ENCODE measurements around the gene TNF. TPM values are rescaled to one million over a fixed set of nuclear protein-coding genes. Genes with fewer than 3 reads are reported as not detected.
A peak's percentile ranks its signal among the peaks of the same experiment; 100 is the strongest.

The TNF gene
- total and polyA plus RNA-seq, 4 experiments from 2014 or later, result 3.9 to 28.2 (median 17.5) TPM

DNA sequence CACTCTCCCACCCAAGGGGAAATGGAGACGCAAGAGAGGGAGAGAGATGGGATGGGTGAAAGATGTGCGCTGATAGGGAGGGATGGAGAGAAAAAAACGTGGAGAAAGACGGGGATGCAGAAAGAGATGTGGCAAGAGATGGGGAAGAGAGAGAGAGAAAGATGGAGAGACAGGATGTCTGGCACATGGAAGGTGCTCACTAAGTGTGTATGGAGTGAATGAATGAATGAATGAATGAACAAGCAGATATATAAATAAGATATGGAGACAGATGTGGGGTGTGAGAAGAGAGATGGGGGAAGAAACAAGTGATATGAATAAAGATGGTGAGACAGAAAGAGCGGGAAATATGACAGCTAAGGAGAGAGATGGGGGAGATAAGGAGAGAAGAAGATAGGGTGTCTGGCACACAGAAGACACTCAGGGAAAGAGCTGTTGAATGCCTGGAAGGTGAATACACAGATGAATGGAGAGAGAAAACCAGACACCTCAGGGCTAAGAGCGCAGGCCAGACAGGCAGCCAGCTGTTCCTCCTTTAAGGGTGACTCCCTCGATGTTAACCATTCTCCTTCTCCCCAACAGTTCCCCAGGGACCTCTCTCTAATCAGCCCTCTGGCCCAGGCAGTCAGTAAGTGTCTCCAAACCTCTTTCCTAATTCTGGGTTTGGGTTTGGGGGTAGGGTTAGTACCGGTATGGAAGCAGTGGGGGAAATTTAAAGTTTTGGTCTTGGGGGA lies 754 bp downstream of the TNF start:
- Histone ChIP-seq H3K4me1 (ENCODE audit: insufficient read depth, low read length) (peaks cover 75% of the 10 kb centered on the region), H3K9me3 (ENCODE audit: control insufficient read depth in 1 of 2, low read length in 2 of 2) (no peaks in the 10 kb centered on the region), H3K27ac (ENCODE audit: low read depth, low read length) (peak overlapping the region; percentile 83), H3K4me3 (ENCODE audit: low read length in 2 of 2) (peak overlapping the region; percentile 87 to 99), H3K27me3 (ENCODE audit: insufficient read depth, low read length) (no peaks in the 10 kb centered on the region), H3K36me3 (ENCODE audit: insufficient read depth, low read length) (peaks cover 12% of the 10 kb centered on the region)
- DNase-seq, result peak in 1 of 5 donors; percentile 54
- CTCF ChIA-PET (ENCODE audit: partially characterized antibody), result interaction anchor here (0.5 to 19.7 kb wide), 7 partner anchors 17 to 254 kb away, joined by 3 to 962 read pairs (median 5); partner anchors contain the start of genes ATP6V1G2, DDX39B, LST1 and NCR3
- Mint-ChIP-seq H3K27ac (peak overlapping the region; percentile 96 to 100 (median 99)), H3K4me3 (peak overlapping the region; percentile 88 to 100 (median 98)), H3K36me3 (peaks cover 37 to 58% of the 10 kb centered on the region in 2 donors), H3K9me3 (peaks cover 0 to 4% (median 0%) of the 10 kb centered on the region in 8 donors), H3K4me1 (peaks cover 55 to 97% (median 70%) of the 10 kb centered on the region in 4 donors), H3K27me3 (no peaks in the 10 kb centered on the region)
- POLR2A ChIA-PET (ENCODE audit: partially characterized antibody), result interaction anchor here (0.6 to 52.5 kb wide), 22 partner anchors 6 to 1270 kb away, joined by 3 to 3597 read pairs (median 4); partner anchors contain the start of genes ABHD16A, ATP6V1G2, BAG6 and C6orf47
- intact Hi-C loops (cut with micrococcal nuclease), result loop anchor here (1.0 kb wide), 1 partner anchor 8 kb away; no protein-coding TSS in a partner anchor

DNA sequence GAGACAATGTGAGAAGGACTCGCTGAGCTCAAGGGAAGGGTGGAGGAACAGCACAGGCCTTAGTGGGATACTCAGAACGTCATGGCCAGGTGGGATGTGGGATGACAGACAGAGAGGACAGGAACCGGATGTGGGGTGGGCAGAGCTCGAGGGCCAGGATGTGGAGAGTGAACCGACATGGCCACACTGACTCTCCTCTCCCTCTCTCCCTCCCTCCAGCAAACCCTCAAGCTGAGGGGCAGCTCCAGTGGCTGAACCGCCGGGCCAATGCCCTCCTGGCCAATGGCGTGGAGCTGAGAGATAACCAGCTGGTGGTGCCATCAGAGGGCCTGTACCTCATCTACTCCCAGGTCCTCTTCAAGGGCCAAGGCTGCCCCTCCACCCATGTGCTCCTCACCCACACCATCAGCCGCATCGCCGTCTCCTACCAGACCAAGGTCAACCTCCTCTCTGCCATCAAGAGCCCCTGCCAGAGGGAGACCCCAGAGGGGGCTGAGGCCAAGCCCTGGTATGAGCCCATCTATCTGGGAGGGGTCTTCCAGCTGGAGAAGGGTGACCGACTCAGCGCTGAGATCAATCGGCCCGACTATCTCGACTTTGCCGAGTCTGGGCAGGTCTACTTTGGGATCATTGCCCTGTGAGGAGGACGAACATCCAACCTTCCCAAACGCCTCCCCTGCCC lies 1.7 kb downstream of the TNF start:
- Mint-ChIP-seq H3K36me3 (peaks cover 46 to 65% of the 10 kb centered on the region in 2 donors), H3K4me1 (peaks cover 47 to 97% (median 62%) of the 10 kb centered on the region in 4 donors), H3K9me3 (peaks cover 0 to 4% (median 0%) of the 10 kb centered on the region in 8 donors), H3K27me3 (no peaks in the 10 kb centered on the region), H3K4me3 (peak overlapping the region; percentile 88 to 100 (median 98)), H3K27ac (peak overlapping the region; percentile 96 to 100 (median 99))
- CTCF ChIA-PET (ENCODE audit: partially characterized antibody), result interaction anchor here (1.1 to 19.7 kb wide), 4 partner anchors 16 to 253 kb away, joined by 5 to 962 read pairs (median 300); partner anchors contain the start of genes ATP6V1G2, LST1, NCR3 and NFKBIL1
- Histone ChIP-seq H3K4me1 (ENCODE audit: insufficient read depth, low read length) (peaks cover 67% of the 10 kb centered on the region), H3K27ac (ENCODE audit: low read depth, low read length) (peak overlapping the region; percentile 83), H3K36me3 (ENCODE audit: insufficient read depth, low read length) (peaks cover 12% of the 10 kb centered on the region), H3K9me3 (ENCODE audit: control insufficient read depth in 1 of 2, low read length in 2 of 2) (no peaks in the 10 kb centered on the region), H3K4me3 (ENCODE audit: low read length in 2 of 2) (peak overlapping the region; percentile 87 to 99), H3K27me3 (ENCODE audit: insufficient read depth, low read length) (no peaks in the 10 kb centered on the region)
- DNase-seq, result peak in 4 of 5 donors; percentile 49 to 64 (median 58)
- intact Hi-C loops (cut with micrococcal nuclease), result loop anchor here (1.0 kb wide), 1 partner anchor 9 kb away; no protein-coding TSS in a partner anchor
- POLR2A ChIA-PET (ENCODE audit: partially characterized antibody), result interaction anchor here (0.5 to 52.5 kb wide), 17 partner anchors 6 to 321 kb away, joined by 3 to 3597 read pairs (median 4); partner anchors contain the start of genes ATP6V1G2, BAG6, C6orf47 and DDX39B

DNA sequence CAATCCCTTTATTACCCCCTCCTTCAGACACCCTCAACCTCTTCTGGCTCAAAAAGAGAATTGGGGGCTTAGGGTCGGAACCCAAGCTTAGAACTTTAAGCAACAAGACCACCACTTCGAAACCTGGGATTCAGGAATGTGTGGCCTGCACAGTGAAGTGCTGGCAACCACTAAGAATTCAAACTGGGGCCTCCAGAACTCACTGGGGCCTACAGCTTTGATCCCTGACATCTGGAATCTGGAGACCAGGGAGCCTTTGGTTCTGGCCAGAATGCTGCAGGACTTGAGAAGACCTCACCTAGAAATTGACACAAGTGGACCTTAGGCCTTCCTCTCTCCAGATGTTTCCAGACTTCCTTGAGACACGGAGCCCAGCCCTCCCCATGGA lies 2.2 kb downstream of the TNF start:
- H3K27me3 ChIP-seq (ENCODE audit: insufficient read depth, low read length), result no peaks in the 10 kb centered on the region
- ChIA-PET POLR2A (ENCODE audit: partially characterized antibody) (interaction anchor here (0.5 to 52.5 kb wide), 12 partner anchors 5 to 285 kb away, joined by 3 to 3597 read pairs (median 6); partner anchors contain the start of genes ATP6V1G2, BAG6, DDX39B and GPANK1), CTCF (ENCODE audit: partially characterized antibody) (interaction anchor here (1.1 to 19.7 kb wide), 4 partner anchors 16 to 252 kb away, joined by 5 to 962 read pairs (median 300); partner anchors contain the start of genes ATP6V1G2, LST1, NCR3 and NFKBIL1)
- peaks cover 12% of the 10 kb centered on the region for H3K36me3 ChIP-seq (ENCODE audit: insufficient read depth, low read length)
- no peaks in the 10 kb centered on the region for H3K9me3 ChIP-seq (ENCODE audit: control insufficient read depth in 1 of 2, low read length in 2 of 2)
- H3K4me3 ChIP-seq (ENCODE audit: low read length in 2 of 2), result peak overlapping the region; percentile 87 to 99
- intact Hi-C loops (cut with micrococcal nuclease), result no loop called here
- Mint-ChIP-seq H3K4me1 (peaks cover 44 to 97% (median 61%) of the 10 kb centered on the region in 4 donors), H3K27me3 (no peaks in the 10 kb centered on the region), H3K9me3 (peaks cover 0 to under 1% (median 0%) of the 10 kb centered on the region in 8 donors), H3K27ac (peak overlapping the region; percentile 96 to 100 (median 99)), H3K36me3 (peaks cover 51 to 64% of the 10 kb centered on the region in 2 donors), H3K4me3 (peak overlapping the region; percentile 88 to 100 (median 98))
- DNase-seq, result no peak
- H3K4me1 ChIP-seq (ENCODE audit: insufficient read depth, low read length), result peaks cover 67% of the 10 kb centered on the region
- H3K27ac ChIP-seq (ENCODE audit: low read depth, low read length), result peak overlapping the region; percentile 83

DNA sequence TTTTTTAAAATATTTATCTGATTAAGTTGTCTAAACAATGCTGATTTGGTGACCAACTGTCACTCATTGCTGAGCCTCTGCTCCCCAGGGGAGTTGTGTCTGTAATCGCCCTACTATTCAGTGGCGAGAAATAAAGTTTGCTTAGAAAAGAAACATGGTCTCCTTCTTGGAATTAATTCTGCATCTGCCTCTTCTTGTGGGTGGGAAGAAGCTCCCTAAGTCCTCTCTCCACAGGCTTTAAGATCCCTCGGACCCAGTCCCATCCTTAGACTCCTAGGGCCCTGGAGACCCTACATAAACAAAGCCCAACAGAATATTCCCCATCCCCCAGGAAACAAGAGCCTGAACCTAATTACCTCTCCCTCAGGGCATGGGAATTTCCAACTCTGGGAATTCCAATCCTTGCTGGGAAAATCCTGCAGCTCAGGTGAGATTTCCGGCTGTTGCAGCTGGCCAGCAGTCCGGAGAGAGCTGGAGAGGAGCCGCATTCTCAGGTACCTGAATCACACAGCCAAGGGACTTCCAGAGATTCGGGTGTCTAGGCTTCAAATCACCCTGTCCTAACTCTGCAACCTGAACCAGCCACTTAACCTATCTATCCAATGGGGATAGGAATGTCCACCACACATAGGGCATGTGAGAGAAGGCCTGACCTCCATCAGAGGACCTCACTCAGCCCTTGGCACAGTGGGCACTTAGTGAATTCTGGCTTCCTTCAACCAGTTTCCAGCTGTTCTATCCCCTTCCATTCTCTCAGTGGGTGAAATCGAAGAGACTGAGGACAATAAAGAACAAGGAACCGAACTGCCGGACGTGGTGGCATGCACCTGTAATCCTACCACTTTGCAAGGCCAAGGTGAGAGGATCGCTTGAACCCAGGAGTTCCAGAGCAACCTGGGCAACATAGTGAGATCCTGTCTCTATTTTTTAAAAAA lies 3.1 kb downstream of the TNF start:
- peaks cover 56 to 67% of the 10 kb centered on the region in 2 donors for H3K36me3 Mint-ChIP-seq
- Histone ChIP-seq H3K4me1 (ENCODE audit: insufficient read depth, low read length) (peaks cover 67% of the 10 kb centered on the region), H3K9me3 (ENCODE audit: control insufficient read depth in 1 of 2, low read length in 2 of 2) (no peaks in the 10 kb centered on the region), H3K4me3 (ENCODE audit: low read length in 2 of 2) (peak overlapping the region in 1 of 2 donors; percentile 26), H3K36me3 (ENCODE audit: insufficient read depth, low read length) (peaks cover 12% of the 10 kb centered on the region), H3K27ac (ENCODE audit: low read depth, low read length) (peak overlapping the region; percentile 92), H3K27me3 (ENCODE audit: insufficient read depth, low read length) (no peaks in the 10 kb centered on the region)
- H3K27me3 Mint-ChIP-seq, result no peaks in the 10 kb centered on the region
- ChIA-PET POLR2A (ENCODE audit: partially characterized antibody) (interaction anchor here (0.7 to 52.5 kb wide), 7 partner anchors 4 to 393 kb away, joined by 3 to 3597 read pairs (median 5); partner anchors contain the start of genes ATP6V1G2, DDX39B, DXO and HSPA1B), CTCF (ENCODE audit: partially characterized antibody) (interaction anchor here (7.6 to 19.7 kb wide), 3 partner anchors 9 to 23 kb away, joined by 53 to 962 read pairs (median 595); partner anchors contain the start of genes ATP6V1G2, LST1, NCR3 and NFKBIL1)
- intact Hi-C loops (cut with micrococcal nuclease), result no loop called here
- no peak for DNase-seq
- H3K9me3 Mint-ChIP-seq, result no peaks in the 10 kb centered on the region
- H3K27ac Mint-ChIP-seq, result peak overlapping the region; percentile 88 to 100 (median 99)
- peak overlapping the region; percentile 95 to 100 (median 99) for H3K4me3 Mint-ChIP-seq
- peaks cover 40 to 96% (median 58%) of the 10 kb centered on the region in 4 donors for H3K4me1 Mint-ChIP-seq

DNA sequence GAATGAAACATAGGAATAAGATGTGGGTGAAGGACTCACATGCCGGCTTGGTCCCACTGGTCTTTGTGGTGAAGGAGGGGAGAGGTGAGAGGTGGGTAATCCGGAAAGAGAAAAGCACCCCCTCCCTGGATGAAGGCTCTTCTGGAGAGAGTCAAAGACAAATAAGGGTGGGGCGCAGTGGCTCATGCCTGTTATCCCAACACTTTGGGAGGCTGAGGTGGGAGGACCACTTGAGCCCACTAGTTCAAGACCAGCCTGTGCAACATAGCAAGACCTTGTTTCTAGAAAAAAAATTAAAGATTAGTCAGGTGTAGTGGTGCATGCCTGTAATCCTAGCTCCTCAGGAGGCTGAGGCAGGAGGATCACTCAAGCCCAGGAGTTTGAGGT lies 3.7 kb downstream of the TNF start:
- H3K4me1 ChIP-seq (ENCODE audit: insufficient read depth, low read length), result peaks cover 67% of the 10 kb centered on the region
- peak overlapping the region; percentile 92 for H3K27ac ChIP-seq (ENCODE audit: low read depth, low read length)
- H3K4me3 Mint-ChIP-seq, result peak overlapping the region; percentile 95 to 100 (median 99)
- no peaks in the 10 kb centered on the region for H3K27me3 ChIP-seq (ENCODE audit: insufficient read depth, low read length)
- ChIA-PET POLR2A (ENCODE audit: partially characterized antibody) (interaction anchor here (1.0 to 52.5 kb wide), 6 partner anchors 3 to 393 kb away, joined by 3 to 3597 read pairs (median 24); partner anchors contain the start of genes ATP6V1G2, DDX39B, DXO and LST1), CTCF (ENCODE audit: partially characterized antibody) (interaction anchor here (7.6 to 19.7 kb wide), 3 partner anchors 10 to 24 kb away, joined by 53 to 962 read pairs (median 595); partner anchors contain the start of genes ATP6V1G2, LST1, NCR3 and NFKBIL1)
- no peaks in the 10 kb centered on the region for H3K9me3 ChIP-seq (ENCODE audit: control insufficient read depth in 1 of 2, low read length in 2 of 2)
- H3K9me3 Mint-ChIP-seq, result no peaks in the 10 kb centered on the region
- H3K27ac Mint-ChIP-seq, result peak overlapping the region; percentile 88 to 100 (median 99)
- H3K36me3 ChIP-seq (ENCODE audit: insufficient read depth, low read length), result peaks cover 12% of the 10 kb centered on the region
- peak overlapping the region in 1 of 2 donors; percentile 95 for H3K4me3 ChIP-seq (ENCODE audit: low read length in 2 of 2)
- no peaks in the 10 kb centered on the region for H3K27me3 Mint-ChIP-seq
- intact Hi-C loops (cut with micrococcal nuclease), result no loop called here
- peaks cover 56 to 66% of the 10 kb centered on the region in 2 donors for H3K36me3 Mint-ChIP-seq
- no peak for DNase-seq
- H3K4me1 Mint-ChIP-seq, result peaks cover 37 to 95% (median 55%) of the 10 kb centered on the region in 4 donors

All from CD4-positive, alpha-beta memory T cell (primary cell).